NB4 (cell line): ENCODE measurements around the gene CMTM1.
"Not testable (repeated sequence)": the region's sequence is repeated elsewhere in the genome, so short reads cannot be mapped to it uniquely, and the experiment has no call there.

Experiments
- DNase-seq: peaks from one replicate; pipeline ENCODE4 v3.0.0; 2010; ENCODE audit warnings: low read depth
- H3K4me3 ChIP-seq: one replicate; pipeline ENCODE4 v1.5.1; 2011; ENCODE audit warnings: mild to moderate bottlenecking, low read depth, low read length, moderate library complexity
- MYC ChIP-seq: IDR thresholded peaks from 2 replicates; pipeline ENCODE4 v1.6.1; 2011; ENCODE audit warnings: low read depth, low read length
- POLR2A ChIP-seq: IDR thresholded peaks from 2 replicates; pipeline ENCODE4 v1.6.1; 2011; ENCODE audit warnings: mild to moderate bottlenecking; ENCODE audit not compliant: insufficient read length; ENCODE audit errors: extremely low read depth
- TF ChIP-seq, protein P1 (sequence below): IDR thresholded peaks from 2 replicates; pipeline ENCODE4 v1.6.1; 2011; ENCODE audit warnings: low read depth, low read length
- TF ChIP-seq, protein P2 (sequence below): IDR thresholded peaks from one replicate; pipeline ENCODE4 v1.5.1; 2012; ENCODE audit warnings: low read depth, low read length

The CMTM1 gene

DNA sequence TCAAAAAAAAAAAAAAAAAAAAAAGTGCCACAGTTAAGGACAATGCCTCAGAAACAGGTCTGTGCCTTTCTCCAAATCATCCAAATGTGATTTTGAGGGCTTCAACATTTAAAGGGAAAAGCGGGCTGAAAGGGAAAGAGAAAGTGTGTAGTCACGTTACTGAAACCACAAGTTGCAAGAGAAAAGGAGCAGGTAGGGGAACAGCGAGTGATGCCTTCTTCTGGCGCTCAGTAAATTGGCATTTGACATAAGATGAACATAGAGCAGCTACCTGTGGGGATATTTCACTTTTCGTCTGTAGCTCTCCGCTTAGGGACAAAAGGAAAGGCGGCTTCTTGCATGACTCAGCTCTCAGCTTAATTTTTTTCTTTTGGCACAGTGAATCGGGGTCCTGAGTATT is 24.1 kb downstream of the CMTM1 start:
- no peak for DNase-seq
- TF ChIP-seq POLR2A, result no peak
- TF ChIP-seq MYC, result no peak
- TF ChIP-seq, protein P1, sequence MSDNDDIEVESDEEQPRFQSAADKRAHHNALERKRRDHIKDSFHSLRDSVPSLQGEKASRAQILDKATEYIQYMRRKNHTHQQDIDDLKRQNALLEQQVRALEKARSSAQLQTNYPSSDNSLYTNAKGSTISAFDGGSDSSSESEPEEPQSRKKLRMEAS, result no peak
- TF ChIP-seq, protein P2, sequence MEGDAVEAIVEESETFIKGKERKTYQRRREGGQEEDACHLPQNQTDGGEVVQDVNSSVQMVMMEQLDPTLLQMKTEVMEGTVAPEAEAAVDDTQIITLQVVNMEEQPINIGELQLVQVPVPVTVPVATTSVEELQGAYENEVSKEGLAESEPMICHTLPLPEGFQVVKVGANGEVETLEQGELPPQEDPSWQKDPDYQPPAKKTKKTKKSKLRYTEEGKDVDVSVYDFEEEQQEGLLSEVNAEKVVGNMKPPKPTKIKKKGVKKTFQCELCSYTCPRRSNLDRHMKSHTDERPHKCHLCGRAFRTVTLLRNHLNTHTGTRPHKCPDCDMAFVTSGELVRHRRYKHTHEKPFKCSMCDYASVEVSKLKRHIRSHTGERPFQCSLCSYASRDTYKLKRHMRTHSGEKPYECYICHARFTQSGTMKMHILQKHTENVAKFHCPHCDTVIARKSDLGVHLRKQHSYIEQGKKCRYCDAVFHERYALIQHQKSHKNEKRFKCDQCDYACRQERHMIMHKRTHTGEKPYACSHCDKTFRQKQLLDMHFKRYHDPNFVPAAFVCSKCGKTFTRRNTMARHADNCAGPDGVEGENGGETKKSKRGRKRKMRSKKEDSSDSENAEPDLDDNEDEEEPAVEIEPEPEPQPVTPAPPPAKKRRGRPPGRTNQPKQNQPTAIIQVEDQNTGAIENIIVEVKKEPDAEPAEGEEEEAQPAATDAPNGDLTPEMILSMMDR, result no peak
- no peak overlapping the region for H3K4me3 ChIP-seq

DNA sequence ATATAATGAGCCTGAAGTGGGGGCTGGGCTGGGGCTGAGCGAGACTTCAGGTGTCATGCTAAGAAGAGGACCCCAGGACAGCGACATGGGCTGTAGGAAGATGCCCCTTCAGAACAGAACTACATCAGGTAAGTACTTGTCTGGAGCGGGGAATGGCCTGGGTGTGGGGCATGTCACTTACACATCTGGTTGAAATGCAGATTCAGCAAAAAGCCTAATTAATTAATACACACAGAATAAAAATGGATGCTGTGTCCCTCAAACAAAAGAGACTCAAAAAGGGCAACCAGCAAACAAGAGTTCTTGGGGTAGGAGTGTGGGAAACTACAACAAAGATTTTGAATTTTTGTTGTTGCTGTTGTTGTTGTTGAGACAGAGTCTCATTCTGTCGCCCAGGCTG is 24.8 kb downstream of the CMTM1 start:
- DNase-seq, result no peak
- H3K4me3 ChIP-seq, result no peak overlapping the region

DNA sequence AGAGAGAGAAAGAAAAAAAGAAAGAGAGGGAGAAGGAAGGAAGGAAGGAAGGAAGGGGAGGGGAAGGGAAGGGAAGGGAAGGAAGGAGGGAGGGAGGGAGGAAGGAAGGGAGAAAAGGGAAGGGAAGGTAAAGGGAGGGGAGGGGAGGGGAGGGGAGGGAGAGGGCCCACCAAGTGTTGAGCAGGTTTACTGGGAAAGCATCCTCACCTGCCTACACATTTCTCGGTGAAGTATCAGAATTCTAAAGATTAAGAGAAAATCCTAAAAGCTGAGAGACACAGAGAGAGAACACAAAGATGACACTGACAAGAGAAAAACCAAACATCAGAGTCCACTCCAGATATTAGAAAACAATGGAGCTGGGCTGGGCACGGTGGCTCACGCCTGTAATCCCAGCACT is 26.0 kb downstream of the CMTM1 start:
- TF ChIP-seq POLR2A (no peak), MYC (no peak)
- TF ChIP-seq, protein P1, result no peak
- TF ChIP-seq, protein P2, result no peak
- no peak overlapping the region for H3K4me3 ChIP-seq
- DNase-seq, result no peak

More for the DNA sequence above, 24.8 kb downstream of the CMTM1 start:
- TF ChIP-seq POLR2A (no peak), MYC (no peak)
- TF ChIP-seq, protein P2, result no peak
- TF ChIP-seq, protein P1, result no peak

DNA sequence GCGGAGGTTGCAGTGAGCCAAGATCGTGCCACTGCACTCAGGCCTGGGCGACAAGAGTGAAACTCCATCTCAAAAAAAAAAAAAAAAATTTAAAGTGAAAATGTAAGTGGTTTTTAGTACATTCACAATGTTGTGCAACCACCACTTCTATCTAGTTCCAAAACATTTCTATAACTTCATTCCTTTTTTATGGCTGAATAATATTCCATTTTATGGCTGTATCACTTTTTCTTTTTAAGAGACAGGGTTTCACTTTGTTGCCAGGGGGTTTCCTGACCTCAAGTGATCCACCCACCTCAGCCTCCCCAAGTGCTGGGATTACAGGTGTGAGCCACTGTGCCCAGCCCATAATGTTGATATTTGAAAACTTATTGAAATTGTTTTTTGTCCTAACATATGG is 26.6 kb downstream of the CMTM1 start:
- no peak for DNase-seq
- TF ChIP-seq POLR2A (no peak), MYC (no peak)
- TF ChIP-seq, protein P1, result no peak
- TF ChIP-seq, protein P2, result no peak
- H3K4me3 ChIP-seq, result no peak overlapping the region

DNA sequence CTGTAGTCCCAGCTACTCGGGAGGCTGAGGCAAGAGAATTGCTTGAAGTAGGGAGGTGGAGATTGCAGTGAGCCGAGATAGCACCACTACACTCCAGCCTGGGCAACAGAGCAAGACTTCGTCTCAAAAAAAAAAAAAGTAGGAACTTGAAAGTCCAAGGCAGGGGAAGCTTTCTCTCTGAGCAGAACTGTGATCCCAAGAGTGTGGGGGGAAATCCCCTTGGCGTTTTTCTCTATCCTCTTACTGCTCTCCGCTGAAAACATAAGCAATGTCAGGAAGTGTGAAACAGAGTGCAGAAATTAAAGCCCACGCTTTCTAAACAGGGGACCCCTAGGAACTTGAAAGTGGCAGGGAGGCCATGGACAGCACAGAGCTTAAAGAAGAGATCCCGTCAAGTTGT is 28.5 kb downstream of the CMTM1 start:
- no peak for DNase-seq
- H3K4me3 ChIP-seq, result no peak overlapping the region
- TF ChIP-seq POLR2A (no peak), MYC (no peak)
- TF ChIP-seq, protein P1, result no peak
- TF ChIP-seq, protein P2, result no peak

DNA sequence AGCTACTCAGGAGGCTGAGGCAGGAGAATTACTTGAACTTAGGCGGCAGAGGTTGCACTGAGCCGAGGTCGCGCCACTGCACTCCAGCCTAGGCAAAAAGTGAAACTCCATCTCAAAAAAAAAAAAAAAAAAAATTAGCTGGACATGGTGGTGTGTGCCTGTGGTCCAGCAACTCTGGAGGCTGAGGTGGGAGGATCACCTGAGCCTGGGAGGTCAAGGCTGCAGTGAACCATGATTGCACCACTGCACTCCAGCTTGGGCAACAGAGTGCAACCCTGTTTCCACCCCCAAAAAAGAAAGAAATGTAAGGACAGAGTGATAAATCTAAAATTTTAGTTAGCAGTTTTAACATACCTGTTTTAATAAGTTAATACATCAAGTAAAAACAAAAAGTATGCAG is 30.3 kb downstream of the CMTM1 start:
- not testable (repeated sequence) for H3K4me3 ChIP-seq, DNase-seq
